GM21526 (cell line): Measurements from ENCODE around the gene RUFY4.
A peak's percentile ranks its signal among the peaks of the same experiment; 100 is the strongest.
"Not testable (repeated sequence)": the region's sequence is repeated elsewhere in the genome, so short reads cannot be mapped to it uniquely, and the experiment has no call there.

ENCODE experiments used
- ATAC-seq: cut with Tn5 transposase; IDR thresholded peaks from one replicate; pipeline ENCODE4 v1.9.1; 2021; ENCODE audit warnings: moderate library complexity; ENCODE audit not compliant: unreplicated experiment, low FRiP score

Gene RUFY4

GRCh38 chr2:218031261-218031660 is 37.8 kb upstream of the RUFY4 start:
- no peak for ATAC-seq

- ATAC-seq = no peak
Observed at GRCh38 chr2:218031771-218032257, 37.2 kb upstream of the RUFY4 start.

DNA sequence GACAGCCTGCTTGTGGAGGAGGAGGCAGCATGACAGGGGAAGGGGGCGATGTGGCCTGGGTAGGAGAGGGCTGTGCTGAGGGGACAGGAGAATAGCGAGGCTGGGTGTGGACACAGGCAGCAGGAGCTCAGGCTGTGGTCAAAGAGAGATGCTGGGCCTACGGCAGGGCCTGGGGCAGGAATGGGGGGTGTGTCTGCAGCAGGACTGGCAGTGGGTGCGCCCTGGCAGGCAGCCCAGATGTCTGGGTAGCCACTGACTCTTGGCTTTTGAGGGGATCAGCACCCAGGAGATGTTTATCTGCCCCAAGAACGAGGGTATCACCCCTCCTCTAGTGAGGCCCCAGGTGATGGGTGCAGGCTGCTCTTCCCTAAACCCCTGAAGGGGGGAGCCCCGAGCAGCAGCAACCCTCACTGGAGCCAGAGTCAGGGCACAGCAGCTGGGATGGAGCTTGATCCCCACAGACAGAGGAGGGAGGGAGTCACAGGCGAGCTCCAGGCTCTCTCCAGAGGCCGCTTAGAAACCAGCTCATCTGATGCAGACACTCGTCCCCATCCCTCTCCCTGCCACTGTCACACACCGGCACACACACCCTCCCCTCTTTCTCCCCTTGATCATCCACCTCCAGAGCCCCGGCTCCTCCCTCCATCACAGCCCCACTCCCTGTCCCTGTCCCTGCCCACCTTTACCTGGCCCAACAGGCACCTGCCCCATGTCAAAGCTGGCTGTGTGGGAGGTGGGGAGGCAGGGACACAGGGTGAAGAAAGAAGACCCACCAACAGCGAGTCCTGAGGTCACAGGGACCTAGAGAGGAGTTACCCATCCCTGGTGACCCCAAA is 36.5 kb upstream of the RUFY4 start:
- ATAC-seq = no peak

DNA sequence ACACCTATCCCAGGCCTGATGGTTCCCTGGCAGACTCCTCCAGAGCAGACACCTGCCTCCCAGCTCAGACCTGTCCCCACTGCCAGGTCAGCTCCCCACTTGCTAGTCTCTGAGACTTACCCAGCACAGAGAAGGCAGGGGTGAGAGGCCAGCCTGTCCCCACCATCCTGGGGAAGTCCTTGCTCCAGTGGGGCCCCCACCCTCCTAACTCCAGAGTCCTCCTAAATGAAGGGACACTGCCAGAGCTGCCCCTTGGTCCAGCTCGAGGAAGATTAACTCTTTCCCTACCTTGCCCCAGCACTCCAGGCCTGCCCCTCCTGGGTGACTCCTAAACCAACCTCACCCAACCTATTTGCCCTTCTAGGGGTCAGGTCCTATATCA is 35.9 kb upstream of the RUFY4 start:
- ATAC-seq = no peak

GRCh38 chr2:218033590-218034496 is 35.2 kb upstream of the RUFY4 start:
- no peak for ATAC-seq

DNA sequence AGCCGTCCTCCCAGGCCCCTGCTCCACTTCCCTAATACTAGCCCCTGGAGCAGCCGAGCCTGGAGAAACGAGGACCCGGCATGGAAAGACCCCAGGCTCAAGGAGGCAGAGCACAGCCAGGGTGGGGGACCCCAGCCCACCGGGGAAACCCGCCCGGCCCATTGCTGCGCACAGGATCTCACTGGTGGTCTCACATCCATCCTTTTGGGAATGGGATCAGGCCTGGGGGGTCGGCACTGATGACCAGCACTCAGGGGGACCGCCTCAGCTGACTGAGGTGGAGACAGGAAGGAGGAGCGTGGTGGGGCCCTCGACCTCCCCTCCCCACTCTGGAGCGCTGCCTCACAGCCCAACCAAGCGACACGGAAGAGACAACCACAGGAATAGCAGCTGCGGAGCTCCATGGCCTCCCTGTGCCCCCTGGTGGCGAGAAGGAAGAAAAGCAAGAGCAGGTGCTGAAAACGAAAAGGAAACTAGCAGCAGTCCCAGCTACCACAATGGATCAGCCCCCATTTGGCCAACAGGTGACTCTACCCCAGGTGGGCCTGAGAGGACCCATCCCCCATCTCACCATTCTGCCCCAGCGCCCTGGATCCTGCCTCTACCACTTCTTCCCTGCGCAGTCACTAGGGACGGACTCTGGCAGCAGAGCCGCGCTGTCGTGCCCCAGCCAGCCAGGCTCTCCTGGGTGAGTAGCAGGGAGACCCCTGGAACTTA is 34.4 kb upstream of the RUFY4 start:
- peak; percentile 80 for ATAC-seq

DNA sequence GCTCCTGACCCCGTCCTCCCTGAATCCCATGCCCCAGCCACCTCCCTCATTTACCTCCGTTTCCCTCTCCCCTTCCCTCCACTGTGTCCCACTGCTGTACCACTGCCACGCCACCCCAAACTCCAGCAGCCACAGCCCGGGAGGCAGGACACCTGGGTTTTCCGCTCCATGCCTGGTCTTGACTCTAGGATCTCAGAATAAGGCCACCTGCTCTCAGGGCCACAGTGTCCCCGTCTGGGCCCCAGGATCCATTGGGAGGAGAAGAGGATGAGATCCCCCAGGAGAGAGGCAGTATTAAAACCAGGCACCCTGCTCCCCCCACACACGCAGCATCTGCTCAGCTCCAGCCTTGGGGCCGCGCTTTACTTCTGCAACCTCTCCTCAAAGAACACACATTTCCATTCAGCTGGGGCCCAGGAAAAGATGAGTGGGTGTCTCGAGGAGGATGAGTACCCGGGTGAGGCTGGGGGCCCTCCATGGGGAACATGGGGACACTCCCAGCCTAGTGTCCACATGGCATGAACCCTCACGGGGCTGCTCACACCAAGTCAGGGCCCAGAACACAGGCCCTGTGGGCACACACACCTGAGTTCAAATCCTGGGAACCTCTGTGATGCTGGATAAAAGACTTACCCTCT is 33.5 kb upstream of the RUFY4 start:
- no peak for ATAC-seq

GRCh38 chr2:218036371-218036770 is 32.7 kb upstream of the RUFY4 start:
- no peak for ATAC-seq

GRCh38 chr2:218039171-218039570 is 29.9 kb upstream of the RUFY4 start:
- no peak for ATAC-seq

DNA sequence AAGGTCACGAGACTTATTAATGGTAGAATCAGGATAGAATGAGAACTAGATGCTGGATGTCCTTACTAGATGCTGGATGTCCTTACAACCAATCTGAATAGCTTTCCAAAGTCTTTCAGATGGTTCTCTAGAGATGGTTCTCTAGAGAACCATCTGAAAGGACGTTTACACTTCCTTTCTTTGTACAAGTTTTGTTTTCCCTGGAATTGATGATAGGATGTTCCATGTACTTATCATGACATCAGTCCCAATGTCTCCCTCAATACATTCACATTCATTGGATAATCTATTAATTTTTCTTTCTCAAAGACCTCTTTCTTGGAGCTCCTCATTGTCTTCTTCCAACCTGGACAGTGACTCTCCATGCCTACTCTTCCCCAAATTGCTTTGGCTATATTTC is 28.2 kb upstream of the RUFY4 start:
- ATAC-seq = no peak

GRCh38 chr2:218041302-218042168 is 27.5 kb upstream of the RUFY4 start:
- ATAC-seq = no peak

DNA sequence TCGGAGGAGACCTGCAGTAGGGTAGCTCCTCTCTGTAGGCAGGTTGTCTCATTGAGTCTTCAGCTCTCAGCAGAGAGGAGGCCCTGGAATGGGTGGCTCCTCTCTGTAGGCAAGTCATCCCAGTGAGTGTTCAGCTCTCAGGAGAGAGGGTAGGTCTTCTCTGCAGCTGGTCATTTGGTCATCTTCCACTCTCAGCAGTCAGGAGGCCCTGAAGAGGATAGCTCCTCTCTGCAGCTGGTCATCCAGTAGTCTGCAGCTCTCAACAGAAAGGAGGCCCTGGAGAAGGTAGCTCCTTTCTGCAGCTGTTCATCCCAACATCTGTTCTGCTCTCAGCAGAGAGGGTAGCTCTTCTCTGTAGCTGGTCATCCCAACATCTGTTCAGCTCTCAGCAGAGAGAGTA is 26.0 kb upstream of the RUFY4 start:
- no peak for ATAC-seq

DNA sequence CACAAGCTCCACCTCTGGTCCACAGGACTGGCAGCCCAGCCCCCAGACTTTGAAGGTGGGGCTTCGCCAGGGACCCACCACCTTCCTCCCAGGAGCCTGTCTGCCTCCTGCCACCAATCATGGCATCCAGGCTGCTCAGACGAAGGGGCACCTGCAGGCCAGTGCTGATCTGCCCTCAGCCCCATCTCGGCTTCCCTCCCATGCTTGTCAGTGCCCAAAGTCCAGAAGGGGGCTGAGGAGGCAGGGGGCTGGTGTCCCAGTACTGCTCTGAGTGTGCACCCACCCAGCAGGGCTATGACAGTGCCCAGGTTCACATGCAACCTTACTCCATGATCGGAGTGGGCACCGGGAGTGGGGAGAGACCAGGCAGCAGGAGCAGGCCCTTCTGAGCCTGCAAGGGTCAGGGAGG is 25.3 kb upstream of the RUFY4 start:
- no peak for ATAC-seq

DNA sequence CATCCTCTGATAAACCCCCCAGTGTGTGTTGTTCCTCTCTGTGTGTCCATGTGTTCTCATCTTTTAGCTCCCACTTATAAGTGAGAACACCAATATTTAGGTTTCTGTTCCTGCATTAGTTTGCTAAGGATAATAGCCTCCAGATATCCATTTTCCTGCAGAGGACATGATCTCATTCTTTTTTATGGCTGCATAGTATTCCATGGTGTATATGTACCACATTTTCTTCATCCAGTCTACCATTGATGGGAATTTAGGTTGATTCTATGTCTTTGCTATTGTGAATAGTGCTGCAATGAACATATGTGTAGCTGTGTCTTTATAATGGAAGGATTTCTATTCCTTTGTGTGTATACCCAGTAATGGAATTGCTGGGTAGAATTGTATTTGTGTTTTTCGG is 24.5 kb upstream of the RUFY4 start:
- not testable (repeated sequence) for ATAC-seq

GRCh38 chr2:218046238-218046637 is 22.8 kb upstream of the RUFY4 start:
- ATAC-seq = peak; percentile 93

- ATAC-seq = no peak
Observed at GRCh38 chr2:218047536-218048225, 21.4 kb upstream of the RUFY4 start.

DNA sequence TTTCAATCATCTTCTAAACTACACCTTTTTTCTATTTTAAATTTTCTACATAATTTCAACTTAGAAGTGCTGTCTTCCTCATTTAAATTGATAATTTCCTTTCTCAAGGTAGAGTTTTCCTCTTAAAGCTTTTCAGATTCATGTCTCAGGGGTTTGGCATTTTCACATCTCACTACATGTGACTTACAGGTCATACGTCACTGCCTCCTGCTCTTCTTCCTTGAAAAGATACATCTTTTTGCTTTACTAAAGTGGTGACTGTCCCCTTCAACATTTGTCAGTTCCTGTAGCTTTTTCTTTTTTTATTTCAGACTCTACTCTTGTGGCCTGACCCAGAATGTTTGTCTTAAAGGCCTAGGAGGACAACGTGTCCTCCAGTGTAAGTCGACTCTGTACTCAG is 17.1 kb upstream of the RUFY4 start:
- ATAC-seq = no peak

GRCh38 chr2:218059289-218059688 is 9.8 kb upstream of the RUFY4 start:
- ATAC-seq = no peak

DNA sequence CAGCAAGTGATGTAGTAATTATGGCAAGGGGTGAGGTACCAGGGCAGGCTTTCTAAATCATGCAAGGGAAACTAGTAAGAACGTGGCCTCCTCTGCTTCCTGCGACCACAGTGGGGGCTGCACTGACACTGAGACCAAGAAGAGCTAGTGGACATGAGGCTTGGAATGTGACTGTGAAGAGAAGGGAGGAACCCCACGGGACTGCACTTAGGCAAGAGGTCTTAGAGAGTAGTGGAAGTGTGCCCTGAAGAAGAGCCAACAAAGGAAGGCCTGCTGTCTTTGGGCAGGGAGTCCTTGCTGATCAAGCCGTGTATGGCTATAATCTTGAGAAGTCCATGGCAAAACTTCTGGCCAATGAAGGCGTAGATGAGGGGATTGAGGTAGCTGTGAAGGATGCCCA is 8.9 kb upstream of the RUFY4 start:
- no peak for ATAC-seq
